ENCODE results near the gene TRIP13.

- no peak for TF ChIP-seq CTCF (IDR thresholded peaks at IDR 0.05)
- TF ChIP-seq SIN3A (IDR thresholded peaks at IDR 0.05; ENCODE audit: borderline replicate concordance, insufficient read depth, low read depth, low read length), result no peak
- no peak for TF ChIP-seq TCF7L2 (IDR thresholded peaks at IDR 0.05; ENCODE audit: low read depth, low read length)
Observed at GRCh38 chr5:872301-872700, 20.4 kb upstream of the TRIP13 start.

Measured in Panc1 (cell line).